Brain pericyte (primary cell): ENCODE results near the gene GTPBP6.

ENCODE experiments used
- DNase-seq: peaks from one replicate; pipeline ENCODE4 v3.0.0-alpha.2; 2012; ENCODE audit warnings: low read depth, low spot score

The GTPBP6 gene, protein sequence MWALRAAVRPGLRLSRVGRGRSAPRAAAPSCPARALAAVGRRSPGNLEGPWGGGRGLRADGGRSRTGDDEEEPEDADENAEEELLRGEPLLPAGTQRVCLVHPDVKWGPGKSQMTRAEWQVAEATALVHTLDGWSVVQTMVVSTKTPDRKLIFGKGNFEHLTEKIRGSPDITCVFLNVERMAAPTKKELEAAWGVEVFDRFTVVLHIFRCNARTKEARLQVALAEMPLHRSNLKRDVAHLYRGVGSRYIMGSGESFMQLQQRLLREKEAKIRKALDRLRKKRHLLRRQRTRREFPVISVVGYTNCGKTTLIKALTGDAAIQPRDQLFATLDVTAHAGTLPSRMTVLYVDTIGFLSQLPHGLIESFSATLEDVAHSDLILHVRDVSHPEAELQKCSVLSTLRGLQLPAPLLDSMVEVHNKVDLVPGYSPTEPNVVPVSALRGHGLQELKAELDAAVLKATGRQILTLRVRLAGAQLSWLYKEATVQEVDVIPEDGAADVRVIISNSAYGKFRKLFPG

DNA sequence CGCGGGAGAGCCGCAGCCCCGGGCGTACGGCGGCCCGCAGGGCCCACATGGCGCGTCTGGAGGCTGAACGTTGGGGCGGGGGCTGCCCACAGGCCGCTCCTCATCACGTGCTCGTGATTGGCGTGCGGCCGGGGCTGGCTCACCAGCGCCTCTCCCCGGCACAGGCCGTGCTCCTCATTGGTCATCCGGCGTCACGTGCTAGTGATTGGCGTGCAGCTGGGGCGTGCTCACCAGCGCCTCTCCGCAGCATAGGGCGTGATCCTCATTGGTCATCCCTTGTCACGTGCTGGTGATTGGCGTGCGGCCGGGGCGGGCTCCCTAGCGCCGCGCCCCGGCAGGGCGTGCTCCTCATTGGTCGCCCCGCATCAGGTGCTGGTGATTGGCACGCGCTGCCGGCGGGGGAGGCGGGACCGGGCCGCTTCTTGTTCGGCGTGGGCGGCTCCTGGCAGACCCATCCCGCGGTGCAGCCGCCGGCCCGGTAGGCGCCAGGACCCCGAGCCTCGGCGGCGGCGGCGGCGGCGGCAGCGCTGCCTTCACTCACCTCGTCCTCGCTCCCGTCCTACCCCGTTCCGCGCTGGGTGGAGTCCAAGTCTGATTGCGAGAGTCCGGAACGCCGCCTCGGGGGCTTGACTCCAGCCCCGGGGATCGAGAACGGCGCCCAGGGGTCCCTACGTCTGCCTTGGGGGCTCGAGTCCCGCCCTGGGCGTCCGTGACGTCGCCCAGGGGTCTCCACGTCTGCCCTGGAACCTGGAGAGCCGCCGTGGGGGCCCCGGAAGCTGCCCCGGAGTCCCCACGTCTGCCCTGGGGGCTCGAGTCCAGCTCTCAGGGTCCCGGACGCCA, at the start of gene GTPBP6:
Gene GTPBP6, minus strand, starts transcription at position 58 of the 840 bp plus-strand sequence. Its CDS starts 9 bp downstream, at position 49.
- DNase-seq, result peak; percentile 100

DNA sequence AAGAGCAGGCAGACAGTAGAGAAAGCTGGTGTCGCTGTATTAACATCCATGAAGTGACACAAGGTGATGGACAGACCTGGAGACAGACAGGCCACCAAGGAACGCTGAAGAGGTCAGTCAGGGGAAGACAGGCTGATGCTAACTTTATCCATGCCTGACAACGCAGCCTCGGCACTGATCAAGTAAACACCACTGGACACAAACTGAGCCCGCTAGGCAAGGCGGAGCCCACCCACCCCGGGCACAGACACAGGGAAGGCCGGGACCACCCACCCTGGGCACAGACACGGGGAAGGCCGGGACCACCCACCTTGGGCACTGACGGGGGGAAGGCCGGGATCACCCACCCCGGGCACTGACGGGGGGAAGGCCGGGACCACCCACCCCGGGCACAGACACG, 49.3 kb upstream of the GTPBP6 start:
- DNase-seq, result no peak

DNA sequence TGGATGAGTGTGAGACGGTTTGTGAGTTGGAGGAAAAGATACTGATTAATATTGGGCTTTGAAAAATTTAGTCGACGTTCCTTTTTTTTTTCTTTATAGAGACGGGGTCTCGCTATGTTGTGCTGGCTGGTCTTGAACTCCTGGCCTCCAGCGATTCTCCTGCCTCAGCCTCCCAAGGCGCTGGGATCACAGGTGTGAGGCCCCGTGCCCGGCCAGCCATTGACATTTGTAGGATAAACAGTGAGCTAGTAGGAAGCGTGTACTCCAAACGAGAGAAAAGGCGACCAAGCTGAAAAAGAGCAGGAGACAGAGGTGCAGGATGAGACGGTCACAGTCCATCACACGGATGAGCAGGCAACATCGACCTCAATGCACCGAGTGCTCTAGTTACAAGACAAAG, 48.8 kb upstream of the GTPBP6 start:
- DNase-seq, result no peak

DNA sequence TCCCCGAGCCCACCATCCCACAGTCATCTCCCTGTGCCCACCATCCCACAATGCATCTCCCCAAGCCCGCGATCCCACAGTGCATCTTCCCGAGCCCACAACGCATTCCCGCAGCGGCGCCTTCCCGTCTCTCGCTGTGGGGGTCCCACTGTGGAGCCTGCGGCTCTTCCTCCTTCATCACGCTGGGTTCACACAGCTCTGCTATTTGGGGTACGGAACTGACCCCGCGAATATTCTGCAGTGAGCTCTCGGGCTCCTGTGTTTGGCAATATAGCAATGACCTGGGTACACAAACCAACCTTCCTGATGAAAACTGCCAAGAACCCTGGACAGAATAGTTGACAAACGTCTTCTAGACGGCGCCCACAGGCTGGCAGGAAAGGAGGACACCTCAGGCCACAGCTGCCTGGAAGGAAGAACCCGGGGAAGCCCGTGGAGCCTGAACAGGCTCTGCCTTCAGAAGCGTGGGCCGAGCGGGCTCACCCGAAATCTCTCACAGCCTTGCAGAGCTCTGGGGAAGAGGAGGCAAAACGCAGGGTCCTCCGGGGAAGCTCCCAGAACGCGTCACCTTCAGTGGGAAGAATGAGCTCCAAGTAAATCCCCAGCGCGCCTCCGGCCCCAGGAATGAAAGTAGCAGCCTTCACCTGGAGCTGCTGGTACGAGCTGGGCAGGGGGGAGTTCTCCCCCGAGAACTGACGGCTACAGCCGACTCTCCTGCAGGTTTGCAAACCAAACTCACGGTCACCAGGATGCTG, 45.2 kb upstream of the GTPBP6 start:
- no peak for DNase-seq

DNA sequence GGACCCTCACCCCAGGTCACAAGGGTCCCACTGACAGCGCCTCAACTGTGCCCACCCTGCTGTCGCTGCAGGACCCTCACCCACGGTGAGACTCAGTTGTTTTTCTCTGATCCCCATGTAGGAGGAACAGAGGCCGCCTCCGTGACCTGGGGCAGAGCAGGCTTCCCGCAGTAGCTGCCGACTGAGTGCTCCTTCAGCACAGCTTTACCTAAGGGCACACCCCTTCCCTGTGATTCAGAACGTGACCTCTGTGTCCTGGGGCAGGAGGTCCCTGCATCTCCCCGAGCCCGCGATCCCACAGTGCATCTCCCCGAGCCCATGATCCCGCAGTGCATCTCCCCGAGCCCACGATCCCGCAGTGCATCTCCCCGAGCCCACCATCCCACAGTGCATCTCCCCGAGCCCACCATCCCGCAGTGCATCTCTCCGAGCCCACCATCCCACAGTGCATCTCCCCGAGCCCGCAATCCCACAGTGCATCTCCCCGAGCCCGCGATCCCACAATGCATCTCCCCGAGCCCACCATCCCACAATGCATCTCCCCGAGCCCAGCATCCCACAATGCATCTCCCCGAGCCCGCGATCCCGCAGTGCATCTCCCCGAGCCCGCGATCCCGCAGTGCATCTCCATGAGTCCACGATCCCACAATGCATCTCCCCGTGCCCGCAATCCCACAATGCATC, 44.5 kb upstream of the GTPBP6 start:
- no peak for DNase-seq

DNA sequence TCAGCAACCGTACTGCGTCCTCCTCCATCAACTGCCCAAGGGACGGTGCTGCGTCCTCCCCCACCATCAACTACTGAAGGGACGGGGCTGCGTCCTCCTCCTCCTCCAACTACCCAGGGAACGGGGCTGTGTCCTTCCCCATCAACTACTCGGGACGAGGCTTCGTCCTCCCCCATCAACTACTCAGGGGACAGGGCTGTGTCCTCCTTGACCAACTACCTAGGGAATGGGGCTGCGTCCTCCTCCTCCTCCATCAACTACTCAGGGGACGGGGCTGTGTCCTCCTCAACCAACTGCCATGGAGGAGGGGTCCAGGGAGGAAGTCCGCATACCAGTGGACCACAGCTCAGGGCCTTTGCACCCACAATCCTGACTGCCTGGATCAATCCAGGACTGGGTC, 43.8 kb upstream of the GTPBP6 start:
- no peak for DNase-seq

DNA sequence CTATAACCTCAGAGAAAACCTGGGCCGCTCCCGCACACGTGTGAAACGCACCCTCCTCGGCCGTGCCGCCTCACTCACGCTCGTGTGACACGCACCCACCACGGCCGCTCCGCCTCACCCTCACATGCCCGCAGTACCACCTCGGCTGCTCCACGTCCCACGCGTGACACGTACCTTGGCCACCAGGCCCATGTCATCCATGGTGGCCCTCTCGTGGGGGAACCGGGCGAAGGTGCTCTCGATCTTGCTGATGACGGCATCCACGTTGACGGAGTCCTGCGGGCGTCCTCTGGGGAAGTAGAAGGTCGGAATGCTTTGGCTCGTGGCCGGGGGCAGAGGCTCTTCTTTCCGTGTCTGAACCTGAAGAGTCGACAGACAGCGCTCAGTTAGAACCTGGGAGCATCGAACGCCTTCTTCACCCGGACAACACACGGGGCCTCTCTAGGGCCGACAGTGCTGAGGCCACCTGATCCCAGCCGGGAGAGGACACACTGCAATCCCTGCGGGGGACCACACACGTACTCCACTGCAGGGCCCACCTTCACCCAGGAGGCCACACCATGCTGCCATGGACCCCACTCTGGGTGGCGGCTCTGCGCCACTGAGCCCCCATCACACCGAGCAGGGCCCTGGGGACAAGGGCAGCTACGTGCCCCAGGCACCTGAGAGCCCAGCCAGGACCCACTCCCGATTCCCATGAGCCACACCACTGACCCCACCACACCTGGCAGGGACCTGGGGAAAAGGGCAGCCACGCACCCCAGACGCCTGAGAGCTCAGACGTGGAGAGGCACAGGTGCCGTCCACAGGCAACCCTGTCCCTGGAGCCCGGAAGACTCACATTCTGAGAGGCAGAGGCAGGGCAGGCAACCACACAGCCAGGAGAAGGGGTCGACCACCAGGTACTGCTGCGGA, 42.9 kb upstream of the GTPBP6 start:
- no peak for DNase-seq

DNA sequence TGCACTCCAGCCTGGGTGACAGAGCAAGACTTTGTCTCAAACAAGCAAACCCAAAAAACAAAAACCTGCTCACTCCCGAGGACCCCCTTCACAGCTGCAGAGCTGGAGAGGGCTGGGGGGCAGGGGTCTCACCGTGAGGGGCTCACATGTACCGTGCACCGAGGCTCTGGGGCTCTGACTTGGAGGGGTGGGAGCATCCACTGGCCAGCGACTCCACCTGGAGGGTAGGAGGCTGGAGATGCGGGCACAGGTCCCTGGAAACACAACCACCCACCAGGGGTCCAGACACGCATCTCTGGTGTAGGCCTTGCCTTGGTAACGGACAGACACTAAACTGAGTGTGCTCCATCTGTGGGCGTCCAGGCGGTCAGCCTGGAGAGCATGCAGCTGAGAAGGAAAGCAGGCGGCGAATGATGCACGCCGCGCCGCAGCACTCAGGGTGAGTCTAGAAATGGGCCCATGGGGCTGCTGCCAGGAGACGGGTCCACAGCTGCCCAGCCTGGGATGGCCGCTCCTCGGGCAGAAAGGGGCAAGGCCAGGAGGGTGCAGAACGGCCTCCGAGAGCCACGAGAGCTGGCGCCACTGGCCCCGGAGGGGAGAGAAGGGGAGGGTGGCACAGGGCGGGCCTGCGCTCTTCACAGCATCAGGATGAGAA, 42.0 kb upstream of the GTPBP6 start:
- DNase-seq, result no peak

DNA sequence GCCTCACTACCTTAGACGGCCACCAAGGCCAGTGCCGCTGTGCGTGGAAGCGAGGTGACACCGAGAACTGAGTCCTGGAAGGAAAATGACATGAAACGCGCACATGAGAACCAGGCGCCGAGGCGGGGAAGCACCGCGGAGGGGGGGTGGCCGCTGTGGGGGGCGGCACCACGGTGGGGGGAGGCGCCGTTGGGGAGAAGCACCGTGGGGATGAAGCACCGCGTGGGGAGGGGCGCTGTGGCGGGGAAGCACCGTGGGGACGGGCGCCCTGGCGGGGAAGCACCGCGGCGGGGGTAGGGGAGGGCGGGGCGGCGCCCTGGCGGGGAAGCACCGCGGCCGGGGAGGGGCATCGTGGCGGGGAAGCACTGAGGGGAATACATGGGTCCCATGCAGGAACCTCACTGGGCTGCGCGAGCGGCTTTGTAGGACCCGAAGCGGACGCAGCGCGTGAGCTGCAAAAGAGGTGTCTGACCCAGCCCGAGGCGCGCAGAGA, 40.1 kb upstream of the GTPBP6 start:
- no peak for DNase-seq

DNA sequence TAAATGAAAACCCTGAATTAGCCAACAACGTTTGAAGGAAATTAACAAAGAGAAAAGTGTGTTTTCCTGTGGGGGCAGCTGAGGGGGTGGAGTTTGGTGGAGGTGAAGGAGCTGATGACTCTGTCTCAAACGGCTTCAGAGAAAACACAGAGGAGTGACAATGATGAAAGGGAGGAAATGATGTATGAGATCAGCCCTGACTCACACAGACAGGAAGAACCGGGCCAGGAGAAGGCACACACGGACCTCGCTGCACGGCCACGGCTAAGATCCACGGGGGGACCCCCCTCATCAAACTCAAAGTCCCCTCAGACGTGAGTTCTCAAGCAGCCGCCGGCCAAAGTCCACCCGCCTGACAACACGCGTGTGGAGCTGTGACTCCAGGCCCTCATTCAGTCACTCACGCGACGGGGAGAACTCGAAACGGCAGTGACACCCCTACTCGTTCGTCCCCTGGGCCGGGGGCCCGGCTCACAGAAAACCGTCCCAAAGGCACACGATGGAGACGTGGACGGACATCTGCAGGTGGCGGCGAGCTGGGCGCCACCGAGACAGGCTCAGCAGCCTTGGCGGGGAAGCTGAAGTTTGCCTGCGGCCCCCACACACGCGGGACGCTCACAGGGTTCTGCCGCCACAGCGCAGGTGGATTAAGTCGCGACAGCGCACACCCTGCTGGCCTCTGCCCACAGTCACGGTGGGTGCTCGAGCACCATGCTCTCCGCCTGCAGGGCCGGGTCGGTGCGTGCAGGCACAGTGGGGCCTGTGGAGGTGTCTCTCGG, 39.3 kb upstream of the GTPBP6 start:
- no peak for DNase-seq

DNA sequence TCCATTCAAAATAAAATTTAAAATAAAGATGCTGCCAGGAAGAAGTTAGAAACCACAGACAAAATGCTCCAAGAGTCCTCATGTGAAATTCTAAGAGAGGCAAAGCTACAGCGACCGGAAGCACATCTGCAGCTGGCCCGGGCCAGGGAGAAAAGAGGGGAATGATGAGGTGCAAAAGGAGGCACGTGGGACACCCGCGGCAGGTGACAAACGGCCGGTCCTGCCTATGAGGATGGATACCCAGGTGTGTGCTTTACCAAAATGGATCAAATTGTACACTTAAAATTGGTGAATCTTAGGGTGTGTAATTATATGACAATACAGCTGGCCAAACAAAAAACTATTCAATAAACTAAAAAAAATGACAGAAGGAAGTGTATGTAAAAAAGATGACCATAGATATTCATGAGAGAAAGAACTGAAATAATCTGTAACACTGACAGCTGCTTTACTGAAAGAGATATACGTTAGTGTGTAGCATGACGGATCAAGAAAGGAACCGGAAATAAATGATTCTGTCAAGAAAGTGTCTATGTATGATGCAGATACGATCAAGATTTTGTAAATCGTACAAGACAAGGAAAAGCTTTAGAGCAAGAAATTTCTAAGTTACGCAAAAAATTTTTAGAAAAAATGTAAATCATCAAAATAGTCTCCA, 38.6 kb upstream of the GTPBP6 start:
- DNase-seq, result no peak

DNA sequence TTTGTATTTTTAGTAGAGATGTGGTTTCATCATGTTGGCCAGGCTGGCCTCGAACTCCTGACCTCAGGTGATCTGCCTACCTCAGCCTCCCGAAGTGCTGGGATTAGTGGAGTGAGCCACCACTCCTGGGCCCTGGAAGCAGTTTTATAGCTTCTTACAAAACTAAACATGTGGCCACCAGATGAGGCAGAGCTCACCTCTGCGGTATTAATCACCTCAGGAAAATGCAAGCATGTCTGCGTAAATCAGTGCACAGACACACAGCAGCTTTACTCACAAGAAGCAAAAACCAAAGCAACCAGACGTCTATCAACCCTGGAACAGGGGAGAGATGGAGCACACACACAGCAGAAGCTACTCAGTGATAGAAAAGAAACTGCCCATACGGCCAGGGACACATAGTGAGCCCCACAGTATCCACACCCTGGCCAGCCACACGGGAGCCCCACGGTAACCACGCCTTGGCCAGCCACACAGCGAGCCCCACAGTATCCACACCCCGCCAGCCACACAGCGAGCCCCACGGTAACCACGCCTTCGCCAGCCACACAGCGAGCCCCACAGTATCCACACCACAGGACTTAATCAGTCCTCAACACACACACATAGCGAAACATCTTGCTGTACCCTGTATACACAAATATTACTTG, 37.9 kb upstream of the GTPBP6 start:
- no peak for DNase-seq

DNA sequence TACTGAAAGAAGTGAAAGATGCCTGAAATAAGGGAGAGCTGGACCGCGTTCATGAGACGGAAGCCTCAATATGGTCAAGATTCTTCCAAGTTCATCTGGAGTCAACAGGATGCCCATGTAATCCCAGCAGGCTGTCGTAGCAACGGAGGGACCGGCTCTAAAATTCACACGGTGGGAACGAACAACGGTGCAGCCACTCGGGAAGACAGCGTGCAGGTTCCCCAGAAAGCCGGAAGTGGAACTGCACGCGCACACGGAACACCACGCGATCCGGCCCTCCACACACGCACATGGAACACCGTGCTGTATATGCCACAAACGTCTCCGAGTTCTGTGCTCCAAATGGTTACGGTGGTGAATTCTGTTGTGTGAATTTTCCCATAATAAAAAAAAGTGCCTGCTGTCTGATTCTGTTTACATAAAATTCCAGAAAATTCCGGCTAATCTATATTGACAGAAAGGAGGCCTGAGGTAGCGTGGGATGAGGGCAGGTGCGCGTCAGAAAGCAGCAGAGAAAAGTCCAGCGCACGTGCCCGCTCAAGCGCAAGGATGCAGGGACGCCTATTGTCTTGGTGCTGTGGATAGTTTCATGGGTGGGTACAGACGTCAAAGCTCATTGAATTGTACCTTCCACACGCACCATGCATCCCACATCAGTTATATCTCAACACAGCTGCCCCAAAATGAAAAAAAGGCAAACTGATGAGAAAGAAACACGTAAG, 36.9 kb upstream of the GTPBP6 start:
- DNase-seq, result no peak

DNA sequence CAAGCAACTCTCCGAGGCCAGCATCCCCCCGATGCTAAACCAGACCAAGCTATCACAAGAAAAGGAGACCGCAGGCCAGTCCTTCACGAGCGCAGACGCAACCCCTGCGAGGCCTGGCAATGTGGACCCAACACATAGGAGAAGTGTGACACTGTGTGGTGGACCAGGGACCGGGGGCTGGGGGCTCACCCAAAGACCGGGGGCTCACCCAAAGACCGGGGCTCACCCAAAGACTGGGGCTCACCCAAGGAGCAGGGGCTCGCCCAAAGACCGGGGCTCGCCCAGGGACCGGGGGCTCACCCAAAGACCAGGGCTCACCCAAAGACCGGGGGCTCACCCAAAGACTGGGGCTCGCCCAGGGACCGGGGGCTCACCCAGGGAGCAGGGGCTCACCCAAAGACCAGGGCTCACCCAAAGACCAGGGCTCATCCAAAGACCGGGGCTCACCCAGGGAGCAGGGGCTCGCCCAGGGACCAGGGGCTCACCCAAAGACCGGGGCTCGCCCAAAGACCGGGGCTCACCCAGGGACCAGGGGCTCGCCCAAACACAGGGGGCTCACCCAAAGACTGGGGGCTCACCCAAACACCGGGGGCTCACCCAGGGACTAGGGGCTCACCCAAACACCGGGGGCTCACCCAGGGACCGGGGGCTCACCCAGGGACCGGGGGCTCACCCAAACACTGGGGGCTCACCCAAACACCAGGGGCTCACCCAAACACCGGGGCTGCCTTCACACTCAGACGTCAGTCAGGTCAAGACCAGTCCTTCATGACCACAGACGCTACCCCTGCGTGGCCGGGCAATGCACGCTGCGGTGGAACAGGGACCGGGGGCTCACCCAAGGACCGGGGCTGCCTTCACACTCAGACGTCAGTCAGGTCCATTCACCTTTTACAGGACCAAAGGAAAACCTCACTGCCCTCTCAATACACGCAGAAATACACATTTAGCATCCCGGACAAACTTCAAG, 35.3 kb upstream of the GTPBP6 start:
- no peak for DNase-seq

DNA sequence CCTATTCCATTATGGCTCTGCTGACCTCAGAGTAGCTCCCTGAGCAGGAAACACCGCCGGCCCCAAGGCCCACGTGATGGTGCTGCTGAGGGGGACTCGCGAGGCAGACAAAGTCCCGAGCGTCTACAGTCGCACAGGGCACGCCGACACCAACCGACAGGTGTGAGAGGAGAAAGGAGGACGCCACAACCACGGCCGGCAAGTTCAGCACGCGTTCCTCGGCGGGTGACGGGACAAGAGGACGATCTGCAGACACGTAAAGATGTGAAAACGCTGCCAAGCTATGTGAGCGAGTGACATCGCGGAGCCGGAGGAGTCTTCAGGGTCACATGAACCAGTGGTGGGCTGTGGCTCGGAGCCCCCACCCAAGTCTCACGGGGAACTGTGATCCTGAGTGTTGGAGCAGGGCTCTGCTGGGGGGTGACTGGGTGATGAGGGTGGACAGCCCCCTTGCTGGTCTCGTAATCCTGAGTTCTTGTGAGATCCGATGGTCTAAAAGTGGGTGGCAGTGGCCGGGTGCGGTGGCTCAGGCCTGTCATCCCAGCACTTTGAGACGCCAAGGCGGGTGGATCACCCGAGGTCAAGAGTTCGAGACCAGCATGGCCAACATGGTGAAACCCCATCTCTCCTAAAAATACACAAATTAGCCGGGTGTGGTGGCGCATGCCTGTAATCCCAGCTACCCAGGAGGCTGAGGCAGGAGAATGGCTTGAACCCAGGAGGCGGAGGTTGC, 34.2 kb upstream of the GTPBP6 start:
- DNase-seq, result no peak
